HEK293 (cell line): ENCODE results near the gene ADORA2A.

Source experiments
- CTCF ChIA-PET: fragments of 350-600 bp; formaldehyde crosslinking; extraction: SDS; loops from one replicate; lab custom pipeline; 2021; ENCODE audit warnings: antibody characterized with exemption; lab: Yijun Ruan, JAX
- POLR2A ChIA-PET: fragments of 300-600 bp; formaldehyde crosslinking; extraction: SDS; loops from one replicate; lab custom pipeline; 2020; ENCODE audit warnings: antibody characterized with exemption, inconsistent platforms; lab: Yijun Ruan, JAX
- H3K27ac ChIP-seq: fragments of 200-500 bp; sonication (Bioruptor generic); 2 replicates; pipeline ENCODE4 v1.5.1; 2014; ENCODE audit warnings: low read depth, low read length, control low read depth, inconsistent platforms; ENCODE audit errors: extremely low read depth
- H3K36me3 ChIP-seq, 2 experiments: fragments of 200-500 bp in 1 of 2; sonication (Bioruptor generic) in 1 of 2; 1 replicate in 1 of 2; 2 replicates in 1 of 2; pipeline ENCODE4 v1.5.1; 2014 to 2017; ENCODE audit warnings: inconsistent platforms in 2 of 2, low read length in 2 of 2; ENCODE audit not compliant: control insufficient read depth in 2 of 2, insufficient read depth in 1 of 2
- H3K4me1 ChIP-seq: fragments of 200-500 bp; sonication (Bioruptor generic); 2 replicates; pipeline ENCODE4 v1.5.1; 2014; ENCODE audit warnings: mild to moderate bottlenecking, low read length, inconsistent platforms; ENCODE audit not compliant: control insufficient read depth, insufficient read depth
- H3K4me3 ChIP-seq: 2 replicates; pipeline ENCODE4 v1.5.1; 2011; ENCODE audit warnings: low read depth, mild to moderate bottlenecking, control low read depth, low read length, moderate library complexity
- H3K9me3 ChIP-seq: fragments of 200-500 bp; sonication (Bioruptor generic); 2 replicates; pipeline ENCODE4 v1.5.1; 2014; ENCODE audit warnings: low read depth, low read length, inconsistent platforms; ENCODE audit not compliant: control insufficient read depth, insufficient read depth
- FEZF1 ChIP-seq: fragments of 450-650 bp; formaldehyde crosslinking; IDR thresholded peaks from 2 replicates; pipeline ENCODE4 v1.5.1; 2016; ENCODE audit warnings: missing biosample characterization, missing genetic modification characterization
- GLI2 ChIP-seq: fragments of 450-650 bp; formaldehyde crosslinking; IDR thresholded peaks from 2 replicates; pipeline ENCODE4; 2017; ENCODE audit warnings: missing biosample characterization, missing genetic modification characterization, low read depth, borderline replicate concordance
- GLIS1 ChIP-seq: fragments of 450-650 bp; formaldehyde crosslinking; IDR thresholded peaks from 2 replicates; pipeline ENCODE4 v1.5.1; 2016; ENCODE audit warnings: missing biosample characterization, missing genetic modification characterization
- IKZF3 ChIP-seq: fragments of 450-650 bp; IDR thresholded peaks from 2 replicates; pipeline ENCODE4 v1.5.0; 2018; ENCODE audit warnings: missing biosample characterization, mild to moderate bottlenecking, missing genetic modification characterization, moderate library complexity
- INSM2 ChIP-seq: fragments of 450-650 bp; formaldehyde crosslinking; IDR thresholded peaks from 2 replicates; pipeline ENCODE4 v1.5.1; 2016; ENCODE audit warnings: missing biosample characterization, missing genetic modification characterization
- KLF1 ChIP-seq: fragments of 450-650 bp; formaldehyde crosslinking; IDR thresholded peaks from 2 replicates; pipeline ENCODE4 v1.5.1; 2016; ENCODE audit warnings: missing biosample characterization, missing genetic modification characterization
- KLF8 ChIP-seq: fragments of 450-650 bp; formaldehyde crosslinking; IDR thresholded peaks from 2 replicates; pipeline ENCODE4 v1.5.1; 2016; ENCODE audit warnings: missing biosample characterization, missing genetic modification characterization
- PATZ1 ChIP-seq: fragments of 450-650 bp; formaldehyde crosslinking; IDR thresholded peaks from 2 replicates; pipeline ENCODE4 v1.5.1; 2016; ENCODE audit warnings: missing biosample characterization, missing genetic modification characterization
- PRDM1 ChIP-seq: fragments of 450-650 bp; formaldehyde crosslinking; IDR thresholded peaks from 2 replicates; pipeline ENCODE4; 2016; ENCODE audit warnings: missing biosample characterization, missing genetic modification characterization
- SCRT1 ChIP-seq: fragments of 450-650 bp; formaldehyde crosslinking; IDR thresholded peaks from 2 replicates; pipeline ENCODE4 v1.5.1; 2016; ENCODE audit warnings: missing biosample characterization, missing genetic modification characterization, borderline replicate concordance
- ZBTB21 ChIP-seq: fragments of 450-650 bp; formaldehyde crosslinking; IDR thresholded peaks from 2 replicates; pipeline ENCODE4 v1.5.1; 2017; ENCODE audit warnings: missing biosample characterization, missing genetic modification characterization
- ZFP41 ChIP-seq: fragments of 450-650 bp; formaldehyde crosslinking; IDR thresholded peaks from 2 replicates; pipeline ENCODE4 v1.5.1; 2016; ENCODE audit warnings: missing biosample characterization, missing genetic modification characterization, borderline replicate concordance
- ZNF138 ChIP-seq: fragments of 450-650 bp; formaldehyde crosslinking; IDR thresholded peaks from 2 replicates; pipeline ENCODE4 v1.5.1; 2016; ENCODE audit warnings: missing biosample characterization, missing genetic modification characterization, borderline replicate concordance
- ZNF211 ChIP-seq: fragments of 450-650 bp; formaldehyde crosslinking; IDR thresholded peaks from 2 replicates; pipeline ENCODE4 v1.5.1; 2016; ENCODE audit warnings: low read depth, missing biosample characterization, missing genetic modification characterization
- ZNF221 ChIP-seq: fragments of 450-650 bp; formaldehyde crosslinking; IDR thresholded peaks from 2 replicates; pipeline ENCODE4 v1.5.1; 2017; ENCODE audit warnings: missing biosample characterization, missing genetic modification characterization, borderline replicate concordance
- ZNF239 ChIP-seq: fragments of 450-650 bp; formaldehyde crosslinking; IDR thresholded peaks from 2 replicates; pipeline ENCODE4 v1.5.1; 2016; ENCODE audit warnings: missing biosample characterization, missing genetic modification characterization
- ZNF335 ChIP-seq: fragments of 450-650 bp; formaldehyde crosslinking; conservative IDR thresholded peaks from 2 replicates; pipeline ENCODE4 v1.5.1; 2016; ENCODE audit warnings: missing biosample characterization, missing genetic modification characterization
- ZNF341 ChIP-seq: fragments of 450-650 bp; formaldehyde crosslinking; IDR thresholded peaks from 2 replicates; pipeline ENCODE4; 2016; ENCODE audit warnings: low read depth, missing biosample characterization, missing genetic modification characterization
- ZNF48 ChIP-seq: fragments of 450-650 bp; formaldehyde crosslinking; IDR thresholded peaks from 2 replicates; pipeline ENCODE4 v1.5.1; 2016; ENCODE audit warnings: missing biosample characterization, missing genetic modification characterization
- ZNF488 ChIP-seq: fragments of 450-650 bp; formaldehyde crosslinking; IDR thresholded peaks from 2 replicates; pipeline ENCODE4 v1.5.1; 2016; ENCODE audit warnings: missing biosample characterization, missing genetic modification characterization
- ZNF548 ChIP-seq: fragments of 450-650 bp; formaldehyde crosslinking; IDR thresholded peaks from 2 replicates; pipeline ENCODE4 v1.5.1; 2016; ENCODE audit warnings: missing biosample characterization, missing genetic modification characterization
- ZNF596 ChIP-seq: fragments of 450-650 bp; IDR thresholded peaks from 2 replicates; pipeline ENCODE4 v1.5.0; 2018; ENCODE audit warnings: missing biosample characterization, mild to moderate bottlenecking, missing genetic modification characterization, moderate library complexity
- ZNF621 ChIP-seq: fragments of 450-650 bp; formaldehyde crosslinking; IDR thresholded peaks from 2 replicates; pipeline ENCODE4 v1.5.1; 2017; ENCODE audit warnings: missing biosample characterization, missing genetic modification characterization
- ZNF626 ChIP-seq: fragments of 450-650 bp; sonication (Bioruptor Pico); formaldehyde crosslinking; IDR thresholded peaks from 2 replicates; pipeline ENCODE4 v1.5.1; 2018; ENCODE audit warnings: missing biosample characterization, missing genetic modification characterization, inconsistent platforms
- ZNF791 ChIP-seq: fragments of 450-650 bp; formaldehyde crosslinking; IDR thresholded peaks from 2 replicates; pipeline ENCODE4 v1.5.1; 2016; ENCODE audit warnings: missing biosample characterization, missing genetic modification characterization
- ZSCAN5A ChIP-seq: fragments of 450-650 bp; formaldehyde crosslinking; IDR thresholded peaks from 2 replicates; pipeline ENCODE4 v1.5.1; 2016; ENCODE audit warnings: missing biosample characterization, missing genetic modification characterization

The ADORA2A gene

GRCh38 chr22:24384131-24384530 is 43.3 kb upstream of the ADORA2A start:
- ChIA-PET CTCF (interaction anchor here (0.6 kb wide), 1 partner anchor 119 kb away, joined by 3 read pairs; no protein-coding TSS in a partner anchor), POLR2A (no interaction called here)
- Histone ChIP-seq H3K4me1 (peaks cover 5% of the 10 kb centered on the region; the same call in 1 of the 2 replicates), H3K4me3 (no peak overlapping the region), H3K27ac (no peak overlapping the region), H3K9me3 (no peaks in the 10 kb centered on the region), H3K36me3 (peaks cover 19 to 24% of the 10 kb centered on the region in 2 experiments)
- TF ChIP-seq ZNF488 (tag by site-specific recombination) (no peak), GLI2 (tag by site-specific recombination) (no peak), ZNF211 (tag by site-specific recombination) (no peak), IKZF3 (tag by site-specific recombination) (no peak), SCRT1 (tag by site-specific recombination) (no peak), ZNF791 (tag by site-specific recombination) (no peak), KLF1 (tag by site-specific recombination) (no peak), ZNF548 (no peak)
- TF ChIP-seq, all 188 proteins: peak for 0

GRCh38 chr22:24386937-24387471 is 40.4 kb upstream of the ADORA2A start:
- H3K36me3 ChIP-seq, result peaks cover 13% of the 10 kb centered on the region in 2 experiments
- ChIA-PET POLR2A (no interaction called here), CTCF (interaction anchor here (0.6 to 1.0 kb wide), 2 partner anchors 14 to 135 kb away, joined by 3 read pairs; no protein-coding TSS in a partner anchor)
- H3K9me3 ChIP-seq, result no peaks in the 10 kb centered on the region
- no peak for TF ChIP-seq ZBTB21 (tag by site-specific recombination)
- TF ChIP-seq ZNF621, result no peak
- TF ChIP-seq ZNF596 (tag by site-specific recombination), result no peak
- TF ChIP-seq ZNF335 (tag by site-specific recombination), result no peak
- no peak for TF ChIP-seq ZNF221 (tag by site-specific recombination)
- no peak for TF ChIP-seq PRDM1 (tag by site-specific recombination)
- TF ChIP-seq ZNF239 (tag by site-specific recombination), result no peak
- TF ChIP-seq FEZF1 (tag by site-specific recombination), result no peak
- no peak for TF ChIP-seq KLF8 (tag by site-specific recombination)
- no peak for TF ChIP-seq ZNF138 (tag by site-specific recombination)
- TF ChIP-seq ZSCAN5A (tag by site-specific recombination), result no peak
- H3K4me1 ChIP-seq, result peaks cover 12% of the 10 kb centered on the region
- no peak overlapping the region for H3K4me3 ChIP-seq
- H3K27ac ChIP-seq, result no peak overlapping the region

GRCh38 chr22:24389680-24390079 is 37.7 kb upstream of the ADORA2A start:
- CTCF ChIA-PET, result no interaction called here
- Histone ChIP-seq H3K36me3 (peaks cover 2 to 28% of the 10 kb centered on the region in 2 experiments), H3K27ac (no peak overlapping the region), H3K9me3 (no peaks in the 10 kb centered on the region), H3K4me3 (no peak overlapping the region), H3K4me1 (peaks cover 20% of the 10 kb centered on the region)
- POLR2A ChIA-PET, result no interaction called here
- no peak for TF ChIP-seq PATZ1 (tag by site-specific recombination)
- TF ChIP-seq ZNF48, result no peak
- TF ChIP-seq GLIS1 (tag by site-specific recombination), result no peak
- TF ChIP-seq ZNF341, result no peak
- TF ChIP-seq ZFP41 (tag by site-specific recombination), result no peak
- no peak for TF ChIP-seq INSM2 (tag by site-specific recombination)
- TF ChIP-seq ZNF626, result no peak
